Endothelial cell of umbilical vein (primary cell): ENCODE results near the gene P2RY1. TPM values are rescaled to one million over a fixed set of nuclear protein-coding genes. Genes with fewer than 3 reads are reported as not detected.

Source experiments
- BruUV-seq: library from RNA; stranded (reverse); fragments of 400-500 nt; replicated peaks from 2 replicates; lab custom pipeline; 2021; lab: Mats Ljungman, UMichigan
- CTCF ChIA-PET: fragments of 300-600, 350-600 bp; sonication (Branson Sonifier 250); formaldehyde crosslinking; loops from one replicate; lab custom pipeline; 2021; ENCODE audit warnings: antibody characterized with exemption, inconsistent platforms; lab: Charles Lee
- POLR2A ChIA-PET: fragments of 300-600, 350-600 bp; sonication (Branson Sonifier 250); formaldehyde crosslinking; loops from one replicate; lab custom pipeline; 2021; ENCODE audit warnings: antibody characterized with exemption, inconsistent platforms; lab: Charles Lee
- DNase-seq: peaks from one replicate; pipeline ENCODE4 v3.0.0-alpha.2; 2011; ENCODE audit warnings: low read depth, low spot score
- FAIRE-seq: peaks from 2 replicates; lab custom pipeline; 2011; peaks lifted over from hg19 to GRCh38; lab: Jason Lieb, UNC
- H2AFZ ChIP-seq: 2 replicates; pipeline ENCODE4 v1.6.0; 2012; ENCODE audit warnings: low read depth, low read length, control low read depth, inconsistent platforms
- H3K27ac ChIP-seq: 2 replicates; pipeline ENCODE4 v1.5.1; 2011; ENCODE audit warnings: low read depth, mild to moderate bottlenecking, control low read depth, low read length, moderate library complexity; ENCODE audit not compliant: insufficient read depth
- H3K27me3 ChIP-seq, 2 experiments: 2 replicates each; pipeline versions ENCODE4 v1.6.0 to v1.6.1; 2011; ENCODE audit warnings: low read length in 2 of 2, mixed read lengths in 1 of 2; ENCODE audit not compliant: control insufficient read depth in 2 of 2, insufficient read depth in 2 of 2
- H3K36me3 ChIP-seq, 2 experiments: 2 replicates in 1 of 2; 3 replicates in 1 of 2; pipeline ENCODE4 v1.5.1; 2011; ENCODE audit warnings: low read length in 2 of 2, mild to moderate bottlenecking in 1 of 2, moderate library complexity in 1 of 2; ENCODE audit not compliant: control insufficient read depth in 2 of 2, insufficient read depth in 2 of 2; ENCODE audit errors: extremely low read depth in 1 of 2
- H3K4me1 ChIP-seq: 3 replicates; pipeline ENCODE4 v1.5.1; 2011; ENCODE audit warnings: mild to moderate bottlenecking, low read length; ENCODE audit not compliant: control insufficient read depth, insufficient read depth; ENCODE audit errors: extremely low read depth
- H3K4me2 ChIP-seq: 2 replicates; pipeline ENCODE4 v1.6.1; 2011; ENCODE audit warnings: low read length, control low read depth, mixed read lengths; ENCODE audit not compliant: insufficient read depth
- H3K4me3 ChIP-seq, 3 experiments: fragments of 200-600 bp in 1 of 3; sonication (generic), shearing (Covaris generic) in 1 of 3; replicated peaks in 1 of 3; 2 replicates each; pipeline ENCODE4 v1.5.1; 2011 to 2016; ENCODE audit warnings: control low read depth in 3 of 3, low read length in 3 of 3, mild to moderate bottlenecking in 2 of 3, inconsistent platforms in 1 of 3, low read depth in 1 of 3, moderate library complexity in 1 of 3; ENCODE audit not compliant: insufficient read depth in 1 of 3
- H3K79me2 ChIP-seq: 2 replicates; pipeline ENCODE4 v1.6.0; 2012; ENCODE audit warnings: low read length, inconsistent platforms; ENCODE audit not compliant: control insufficient read depth, insufficient read depth
- H3K9ac ChIP-seq: replicated peaks from 2 replicates; pipeline ENCODE3; 2011; ENCODE audit warnings: low read length, control low read depth; ENCODE audit not compliant: insufficient read depth; ENCODE audit errors: extremely low read depth
- H3K9me1 ChIP-seq: replicated peaks from 3 replicates; pipeline ENCODE4 v1.6.0; 2011; ENCODE audit warnings: mild to moderate bottlenecking, low read length; ENCODE audit not compliant: control insufficient read depth, insufficient read depth; ENCODE audit errors: extremely low read depth
- H3K9me3 ChIP-seq: replicated peaks from 2 replicates; pipeline ENCODE4 v1.5.1; 2012; ENCODE audit warnings: low read length, inconsistent platforms; ENCODE audit not compliant: control insufficient read depth, insufficient read depth
- H4K20me1 ChIP-seq: replicated peaks from 2 replicates; pipeline ENCODE3; 2011; ENCODE audit warnings: mild to moderate bottlenecking, low read length; ENCODE audit not compliant: control insufficient read depth, insufficient read depth; ENCODE audit errors: extremely low read depth
- CTCF ChIP-seq, 2 donors: IDR thresholded peaks; 1 replicate in 1 of 2; 2 replicates in 1 of 2; pipeline ENCODE4 v1.5.1; 2011; ENCODE audit warnings: low read length in 2 of 2, mild to moderate bottlenecking in 2 of 2, moderate library complexity in 2 of 2, control low read depth in 1 of 2, inconsistent platforms in 1 of 2, low read depth in 1 of 2; ENCODE audit not compliant: insufficient read depth in 1 of 2; ENCODE audit errors: extremely low read depth in 1 of 2
- EZH2 ChIP-seq: IDR thresholded peaks from 2 replicates; pipeline ENCODE4 v1.6.1; 2012; ENCODE audit warnings: borderline replicate concordance, low read depth, mild to moderate bottlenecking, moderate library complexity, low read length, inconsistent platforms; ENCODE audit not compliant: severe bottlenecking
- FOS ChIP-seq: IDR thresholded peaks from 2 replicates; pipeline ENCODE4 v1.6.1; 2011; ENCODE audit warnings: mild to moderate bottlenecking, low read length, moderate library complexity, borderline replicate concordance; ENCODE audit not compliant: insufficient read depth
- GATA2 ChIP-seq: IDR thresholded peaks from 2 replicates; pipeline ENCODE4 v1.7.0; 2011; ENCODE audit warnings: low read depth, mild to moderate bottlenecking, moderate library complexity, mixed read lengths, low read length; ENCODE audit not compliant: insufficient read length, insufficient read depth
- JUN ChIP-seq: IDR thresholded peaks from 2 replicates; pipeline ENCODE4 v1.6.1; 2011; ENCODE audit warnings: borderline replicate concordance, low read depth; ENCODE audit not compliant: insufficient read length, insufficient read depth
- MYC ChIP-seq: IDR thresholded peaks from one replicate; pipeline ENCODE4 v1.6.1; 2011; ENCODE audit warnings: mild to moderate bottlenecking, low read depth, low read length
- POLR2A ChIP-seq: IDR thresholded peaks from 2 replicates; pipeline ENCODE4 v1.6.1; 2012; ENCODE audit warnings: low read depth, mild to moderate bottlenecking, control low read depth, low read length
- POLR2AphosphoS5 ChIP-seq: IDR thresholded peaks from 2 replicates; pipeline ENCODE4 v1.6.1; 2012; ENCODE audit warnings: low read depth, mild to moderate bottlenecking, control low read depth, low read length, moderate library complexity; ENCODE audit not compliant: insufficient read depth
- dilution Hi-C: fragments of 300-500 bp; cut with MboI; formaldehyde crosslinking; loops from one replicate; pipeline ENCODE4 v1.15.0; 2019; ENCODE audit warnings: low sequenced_read_pairs; ENCODE audit not compliant: extremely low pct_ligation_motif_present
- intact Hi-C: fragments of 100-400 bp; cut with micrococcal nuclease; formaldehyde crosslinking; loops from one replicate; pipeline ENCODE4 v1.10.0; 2022
- polyA plus RNA-seq, 4 experiments: library from polyadenylated mRNA; depleted of rRNA in 3 of 4; stranded (reverse) in 3 of 4; unstranded in 1 of 4; fragments of >200 nt; gene quantifications; 2 replicates each; pipeline versions ENCODE4 v1.2.1 to v1.2.3, GENCODE V29; 2011 to 2012; ENCODE audit warnings: missing spikeins in 1 of 4
- total RNA-seq: library from RNA; stranded (reverse); gene quantifications from 2 replicates; pipeline ENCODE4 v1.2.3, GENCODE V29; 2021

P2RY1 gene
- total and polyA plus RNA-seq, 2 donors (not counting 3 experiments of a cell fraction or from before 2014, with no cell fraction given) = 0.81 to 1.7 TPM

DNA sequence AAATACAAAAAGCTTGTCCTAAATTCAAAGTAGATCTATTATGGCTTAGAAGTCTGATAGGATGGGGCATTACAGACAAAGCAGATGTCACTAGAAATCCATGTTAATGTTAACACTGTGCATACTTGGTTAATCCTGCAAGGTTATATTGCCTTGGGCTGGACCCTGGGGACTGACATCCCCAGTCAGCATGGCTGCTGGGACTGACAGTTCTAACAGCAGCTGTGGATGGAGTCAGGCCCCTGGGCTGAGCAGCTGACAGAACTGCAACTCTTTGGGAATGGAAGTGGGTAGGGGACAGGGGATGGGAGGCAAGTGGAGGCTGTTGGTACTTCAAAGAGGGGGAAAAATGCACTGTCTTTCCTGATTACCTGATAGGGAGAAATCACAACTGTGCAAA is 7.5 kb downstream of the P2RY1 start:
- no peak overlapping the region for H2AFZ ChIP-seq
- FAIRE-seq (no peak), DNase-seq (no peak)
- H3K9ac ChIP-seq = no peak overlapping the region
- H3K27me3 ChIP-seq = peaks cover 0 to 3% of the 10 kb centered on the region in 2 experiments
- H3K36me3 ChIP-seq = no peaks in the 10 kb centered on the region
- H3K9me1 ChIP-seq = no peaks in the 10 kb centered on the region
- H3K27ac ChIP-seq = no peak overlapping the region
- H4K20me1 ChIP-seq = no peaks in the 10 kb centered on the region
- TF ChIP-seq POLR2A (no peak), GATA2 (no peak), CTCF (IDR thresholded peaks at IDR 0.05; ENCODE audit: extremely low read depth in 1 of 2, insufficient read depth in 1 of 2, low read depth in 1 of 2, low read length in 2 of 2) (no peak), MYC (no peak), JUN (no peak), POLR2AphosphoS5 (no peak)
- dilution Hi-C loops (no loop called here), intact Hi-C loops (no loop called here)
- no peaks in the 10 kb centered on the region for H3K79me2 ChIP-seq
- H3K4me2 ChIP-seq = no peak overlapping the region
- no peaks in the 10 kb centered on the region for H3K4me1 ChIP-seq
- H3K4me3 ChIP-seq = no peak overlapping the region
- POLR2A ChIA-PET = no interaction called here
- CTCF ChIA-PET = interaction anchor here (1.4 kb wide), 1 partner anchor 11 kb away, joined by 4 read pairs; no protein-coding TSS in a partner anchor
- BruUV-seq = no TSS peak
- H3K9me3 ChIP-seq = no peaks in the 10 kb centered on the region

DNA sequence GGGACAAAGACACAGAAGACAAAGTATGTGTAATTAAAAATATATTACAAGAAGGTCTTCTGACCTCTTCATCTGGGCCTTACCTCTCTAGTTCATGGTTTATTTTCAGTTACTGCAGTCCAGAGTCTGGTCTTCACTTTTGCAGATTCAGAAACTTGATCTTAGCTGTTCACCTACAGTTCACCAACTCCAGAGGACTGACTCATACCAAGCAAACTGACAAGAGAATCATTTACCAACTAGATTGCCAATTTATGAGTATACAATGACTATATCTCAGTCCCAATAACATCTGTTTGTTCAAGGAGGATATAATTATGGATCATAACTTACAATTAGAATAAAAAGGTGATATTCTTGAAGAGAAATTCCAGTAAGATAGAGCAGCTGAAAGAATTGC is 9.0 kb downstream of the P2RY1 start:
- H3K4me3 ChIP-seq = no peak overlapping the region

More for the DNA sequence above, 9.0 kb downstream of the P2RY1 start:
- Histone ChIP-seq H3K27me3 (no peaks in the 10 kb centered on the region), H3K36me3 (no peaks in the 10 kb centered on the region), H3K27ac (no peak overlapping the region), H3K4me2 (no peak overlapping the region), H3K9me1 (no peaks in the 10 kb centered on the region), H3K9me3 (no peaks in the 10 kb centered on the region), H3K4me1 (no peaks in the 10 kb centered on the region), H2AFZ (no peak overlapping the region), H3K9ac (no peak overlapping the region), H3K79me2 (no peaks in the 10 kb centered on the region), H4K20me1 (no peaks in the 10 kb centered on the region)
- DNase-seq (no peak), FAIRE-seq (no peak)
- ChIA-PET POLR2A (no interaction called here), CTCF (interaction anchor here (1.6 kb wide), 1 partner anchor 16 kb away, joined by 5 read pairs; no protein-coding TSS in a partner anchor)
- intact Hi-C loops = no loop called here
- TF ChIP-seq CTCF (IDR thresholded peaks at IDR 0.05; ENCODE audit: extremely low read depth in 1 of 2, insufficient read depth in 1 of 2, low read depth in 1 of 2, low read length in 2 of 2) (no peak), EZH2 (no peak), POLR2AphosphoS5 (no peak), FOS (no peak), MYC (no peak), POLR2A (no peak), GATA2 (no peak)
- dilution Hi-C loops = no loop called here
- BruUV-seq = no TSS peak
